Measurements from ENCODE around the gene PHF11.
"Not testable (repeated sequence)": the region's sequence is repeated elsewhere in the genome, so short reads cannot be mapped to it uniquely, and the experiment has no call there.

Gene PHF11

GRCh38 chr13:49495783-49496762, at the start of gene PHF11:
Gene PHF11, plus strand, starts transcription at chr13:49495953. Its CDS starts 49 bp downstream, at chr13:49496002.
- no peak for DNase-seq

GRCh38 chr13:49446473-49446872, 49.3 kb upstream of the PHF11 start:
- DNase-seq: no peak

GRCh38 chr13:49448753-49449152, 47.0 kb upstream of the PHF11 start:
- DNase-seq: no peak

GRCh38 chr13:49450105-49450819, 45.5 kb upstream of the PHF11 start:
- DNase-seq: no peak

- no peak for DNase-seq
Measured at GRCh38 chr13:49452725-49453457, 42.9 kb upstream of the PHF11 start.

- DNase-seq: no peak
Measured at GRCh38 chr13:49453465-49453864, 42.3 kb upstream of the PHF11 start.

GRCh38 chr13:49454388-49455006, 41.3 kb upstream of the PHF11 start:
- DNase-seq: no peak

- DNase-seq: no peak
Measured at GRCh38 chr13:49455007-49455398, 40.8 kb upstream of the PHF11 start.

GRCh38 chr13:49456156-49456555, 39.6 kb upstream of the PHF11 start:
- no peak for DNase-seq

GRCh38 chr13:49457221-49457620, 38.5 kb upstream of the PHF11 start:
- DNase-seq: no peak

GRCh38 chr13:49459580-49459979, 36.2 kb upstream of the PHF11 start:
- DNase-seq: no peak

GRCh38 chr13:49464085-49464484, 31.7 kb upstream of the PHF11 start:
- no peak for DNase-seq

GRCh38 chr13:49464621-49465325, 31.0 kb upstream of the PHF11 start:
- no peak for DNase-seq

GRCh38 chr13:49466292-49466838, 29.4 kb upstream of the PHF11 start:
- no peak for DNase-seq

GRCh38 chr13:49472186-49472585, 23.6 kb upstream of the PHF11 start:
- no peak for DNase-seq

- DNase-seq: no peak
Measured at GRCh38 chr13:49476529-49476928, 19.2 kb upstream of the PHF11 start.

- DNase-seq: no peak
Measured at GRCh38 chr13:49481788-49482187, 14.0 kb upstream of the PHF11 start.

GRCh38 chr13:49488563-49488962, 7.2 kb upstream of the PHF11 start:
- no peak for DNase-seq

- no peak for DNase-seq
Measured at GRCh38 chr13:49494645-49495044, 1.1 kb upstream of the PHF11 start.

GRCh38 chr13:49496837-49497236, 1.1 kb downstream of the PHF11 start:
- DNase-seq: not testable (repeated sequence)

- DNase-seq: no peak
Measured at GRCh38 chr13:49497272-49497671, 1.5 kb downstream of the PHF11 start.

- DNase-seq: no peak
Measured at GRCh38 chr13:49498206-49498605, 2.5 kb downstream of the PHF11 start.
